Thyroid gland (tissue), 4 donors: ENCODE measurements around the gene RETREG1.

Experiments used
- POLR2A ChIP-seq, 2 donors: fragments of 450-650 bp; IDR thresholded peaks; one replicate each; pipeline ENCODE4 v1.6.1; 2017; ENCODE audit warnings: antibody characterized with exemption in 2 of 2, mild to moderate bottlenecking in 2 of 2, moderate library complexity in 1 of 2
- TF ChIP-seq, protein P1 (sequence below), 6 experiments: fragments of 200-600 bp in 3 of 6; fragments of 450-650 bp in 3 of 6; sonication (generic) in 3 of 6; IDR thresholded peaks; one replicate each; pipeline ENCODE4 v1.5.1; 2016 to 2019; ENCODE audit warnings: antibody characterized with exemption in 6 of 6, mild to moderate bottlenecking in 2 of 6, inconsistent platforms in 1 of 6, moderate library complexity in 1 of 6

DNA sequence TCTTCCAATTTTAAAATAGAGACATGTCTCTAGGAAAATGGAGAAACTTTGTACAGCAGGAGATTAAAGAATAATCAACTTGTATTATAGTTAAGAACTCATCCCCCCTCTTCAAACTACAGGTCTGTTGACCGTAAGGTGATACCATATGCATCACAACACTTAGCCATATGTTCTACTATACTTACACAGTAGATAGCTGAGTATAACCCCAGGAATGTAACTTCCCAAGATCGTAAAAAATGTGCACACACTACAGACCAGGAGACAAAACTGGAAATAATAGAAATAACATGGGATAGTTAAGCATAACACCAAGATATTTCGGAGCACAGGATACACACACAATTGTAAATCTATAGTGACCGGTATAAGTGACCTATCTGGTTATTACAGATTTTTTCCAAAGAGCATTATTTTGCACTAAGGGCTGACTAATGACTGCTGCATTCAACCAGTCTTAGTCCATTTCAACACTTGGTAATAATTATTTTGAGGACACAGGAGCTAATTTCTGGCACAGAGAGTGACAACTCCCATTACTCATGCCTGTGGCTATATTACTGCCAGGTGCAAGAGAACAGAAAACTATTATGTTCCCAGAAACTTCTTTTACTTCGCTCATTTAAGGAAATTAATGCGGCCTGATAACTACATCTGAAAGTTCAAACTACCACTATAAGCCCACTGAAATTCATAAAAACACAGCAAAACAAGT lies 135.8 kb downstream of the RETREG1 start:
- TF ChIP-seq, protein P1, sequence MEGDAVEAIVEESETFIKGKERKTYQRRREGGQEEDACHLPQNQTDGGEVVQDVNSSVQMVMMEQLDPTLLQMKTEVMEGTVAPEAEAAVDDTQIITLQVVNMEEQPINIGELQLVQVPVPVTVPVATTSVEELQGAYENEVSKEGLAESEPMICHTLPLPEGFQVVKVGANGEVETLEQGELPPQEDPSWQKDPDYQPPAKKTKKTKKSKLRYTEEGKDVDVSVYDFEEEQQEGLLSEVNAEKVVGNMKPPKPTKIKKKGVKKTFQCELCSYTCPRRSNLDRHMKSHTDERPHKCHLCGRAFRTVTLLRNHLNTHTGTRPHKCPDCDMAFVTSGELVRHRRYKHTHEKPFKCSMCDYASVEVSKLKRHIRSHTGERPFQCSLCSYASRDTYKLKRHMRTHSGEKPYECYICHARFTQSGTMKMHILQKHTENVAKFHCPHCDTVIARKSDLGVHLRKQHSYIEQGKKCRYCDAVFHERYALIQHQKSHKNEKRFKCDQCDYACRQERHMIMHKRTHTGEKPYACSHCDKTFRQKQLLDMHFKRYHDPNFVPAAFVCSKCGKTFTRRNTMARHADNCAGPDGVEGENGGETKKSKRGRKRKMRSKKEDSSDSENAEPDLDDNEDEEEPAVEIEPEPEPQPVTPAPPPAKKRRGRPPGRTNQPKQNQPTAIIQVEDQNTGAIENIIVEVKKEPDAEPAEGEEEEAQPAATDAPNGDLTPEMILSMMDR (IDR thresholded peaks at IDR 0.05) = no peak
- no peak for TF ChIP-seq POLR2A (IDR thresholded peaks at IDR 0.05)
